Stomach (tissue), 9 donors: ENCODE data around the gene EEFSEC. TPM values are rescaled to one million over a fixed set of nuclear protein-coding genes. Genes with fewer than 3 reads are reported as not detected.

Source experiments
- DNase-seq, 2 donors: peaks; one replicate each; pipeline versions ENCODE4 v3.0.0 to v3.0.0-alpha.2; 2013 to 2019
- H3K27ac ChIP-seq, 5 donors: fragments of 200-600 bp in 4 of 5; sonication (generic) in 4 of 5; one replicate each; pipeline ENCODE4 v1.5.1; 2013 to 2019; ENCODE audit warnings: mild to moderate bottlenecking in 1 of 5, moderate library complexity in 1 of 5
- H3K27me3 ChIP-seq, 3 donors: fragments of 200-600 bp; sonication (generic); one replicate each; pipeline ENCODE4 v1.5.1; 2017 to 2019; ENCODE audit warnings: mixed run types in 1 of 3
- H3K36me3 ChIP-seq, 4 donors: fragments of 200-600 bp; sonication (generic); 1 replicate in 3 of 4; 2 replicates in 1 of 4; pipeline ENCODE4 v1.5.1; 2016 to 2019
- H3K4me1 ChIP-seq, 4 donors: fragments of 200-600 bp; sonication (generic); one replicate each; pipeline ENCODE4 v1.5.1; 2016 to 2019
- H3K4me3 ChIP-seq, 4 donors: fragments of 200-600 bp; sonication (generic) in 3 of 4; one replicate each; pipeline ENCODE4 v1.5.1; 2016 to 2019; ENCODE audit warnings: mild to moderate bottlenecking in 1 of 4
- H3K9me3 ChIP-seq, 4 donors: fragments of 200-600 bp; sonication (generic); one replicate each; pipeline ENCODE4 v1.5.1; 2016 to 2019
- EP300 ChIP-seq: sonication (generic); formaldehyde crosslinking; IDR thresholded peaks from one replicate; pipeline ENCODE4 v1.6.1; 2017; ENCODE audit warnings: antibody characterized with exemption
- POLR2A ChIP-seq, 4 donors: fragments of 450-650 bp; IDR thresholded peaks; one replicate each; pipeline ENCODE4 v1.6.1; 2016; ENCODE audit warnings: antibody characterized with exemption in 4 of 4, control low read depth in 2 of 4, mild to moderate bottlenecking in 1 of 4, moderate library complexity in 1 of 4
- POLR2AphosphoS5 ChIP-seq, 3 donors: sonication (generic); formaldehyde crosslinking; IDR thresholded peaks; one replicate each; pipeline ENCODE4 v1.6.1; 2016; ENCODE audit warnings: antibody characterized with exemption in 3 of 3
- WGBS, 5 donors: extraction: QIAGEN DNeasy Blood & Tissue Kit in 3 of 5; methylation state at CpG; one replicate each; pipeline versions ENCODE4 v1.1.5 to v1.1.7; 2013 to 2018; 5-methylcytosine and 5-hydroxymethylcytosine counted together
- intact Hi-C: fragments of 100-400 bp; cut with DNase I; formaldehyde crosslinking; loops from one replicate; pipeline ENCODE4 v1.15.1; 2023; ENCODE audit warnings: low total_unique reads
- polyA plus RNA-seq, 3 donors: library from polyadenylated mRNA; stranded (reverse); fragments of 200-250 nt; gene quantifications; one replicate each; pipeline ENCODE4 v1.2.3, GENCODE V29; 2013
- total RNA-seq, 5 donors: library from RNA; depleted of rRNA; stranded (reverse); fragments of >200 nt; gene quantifications; one replicate each; pipeline versions ENCODE4 v1.1.0 to v1.2.3, GENCODE V29; 2014 to 2016
- TF ChIP-seq, protein P1 (sequence below), 7 experiments: fragments of 450-650 bp in 4 of 7; fragments of 200-600 bp in 3 of 7; sonication (generic) in 3 of 7; IDR thresholded peaks; one replicate each; pipeline ENCODE4 v1.5.1; 2016 to 2019; ENCODE audit warnings: antibody characterized with exemption in 7 of 7, control low read depth in 2 of 7, mild to moderate bottlenecking in 1 of 7
- donor health status: healthy with polysubstance abuse.
- donor health status: Bipolar disorder and iron deficiency.
- donor health status: healthy.

Gene EEFSEC
- total and polyA plus RNA-seq, 8 donors, result 5.0 to 39.1 (median 13.2) TPM

DNA sequence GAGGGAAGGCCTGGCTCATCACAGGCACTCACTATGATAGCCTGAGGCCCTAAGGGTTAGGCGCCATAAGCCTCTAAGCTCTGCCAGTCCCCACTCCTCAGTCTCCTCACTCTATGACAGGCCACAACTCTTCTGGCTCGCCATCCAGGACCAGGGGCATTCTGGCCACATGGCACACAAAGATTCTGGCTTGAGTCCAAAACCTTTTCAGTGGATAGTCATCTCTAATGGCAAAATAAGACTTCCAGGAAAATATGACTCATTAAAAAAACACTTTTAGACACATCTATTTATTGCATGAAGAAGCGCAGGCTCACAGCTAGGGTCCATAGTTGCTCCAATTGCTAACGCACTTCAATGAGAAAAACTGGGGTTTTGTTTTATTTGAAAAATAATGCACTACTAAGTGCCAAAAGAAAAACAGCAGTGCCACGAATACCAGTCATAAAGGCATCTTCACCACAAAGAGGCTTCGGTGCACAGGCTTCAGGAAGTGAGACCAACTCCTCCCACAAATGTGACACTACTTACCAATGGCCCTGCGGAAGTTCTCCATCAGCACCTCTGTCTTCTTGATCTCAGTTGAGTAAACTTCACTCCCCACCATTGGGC, 40.8 kb upstream of the EEFSEC start:
- WGBS, 5 donors, result 71 to 88% (median 78%) methylated on average over 7 of the region's 7 CpGs
- DNase-seq, result no peak
- peak overlapping the region in 2 of 5 donors; percentile 4 to 31 for H3K27ac ChIP-seq
- H3K9me3 ChIP-seq, result no peaks in the 10 kb centered on the region
- intact Hi-C loops, result no loop called here
- peaks cover 0 to 28% (median 0%) of the 10 kb centered on the region in 4 donors for H3K4me1 ChIP-seq
- H3K4me3 ChIP-seq, result no peak overlapping the region
- H3K27me3 ChIP-seq, result no peaks in the 10 kb centered on the region
- TF ChIP-seq POLR2A (IDR thresholded peaks at IDR 0.05) (no peak), POLR2AphosphoS5 (IDR thresholded peaks at IDR 0.05) (no peak), EP300 (no peak)
- TF ChIP-seq, protein P1, sequence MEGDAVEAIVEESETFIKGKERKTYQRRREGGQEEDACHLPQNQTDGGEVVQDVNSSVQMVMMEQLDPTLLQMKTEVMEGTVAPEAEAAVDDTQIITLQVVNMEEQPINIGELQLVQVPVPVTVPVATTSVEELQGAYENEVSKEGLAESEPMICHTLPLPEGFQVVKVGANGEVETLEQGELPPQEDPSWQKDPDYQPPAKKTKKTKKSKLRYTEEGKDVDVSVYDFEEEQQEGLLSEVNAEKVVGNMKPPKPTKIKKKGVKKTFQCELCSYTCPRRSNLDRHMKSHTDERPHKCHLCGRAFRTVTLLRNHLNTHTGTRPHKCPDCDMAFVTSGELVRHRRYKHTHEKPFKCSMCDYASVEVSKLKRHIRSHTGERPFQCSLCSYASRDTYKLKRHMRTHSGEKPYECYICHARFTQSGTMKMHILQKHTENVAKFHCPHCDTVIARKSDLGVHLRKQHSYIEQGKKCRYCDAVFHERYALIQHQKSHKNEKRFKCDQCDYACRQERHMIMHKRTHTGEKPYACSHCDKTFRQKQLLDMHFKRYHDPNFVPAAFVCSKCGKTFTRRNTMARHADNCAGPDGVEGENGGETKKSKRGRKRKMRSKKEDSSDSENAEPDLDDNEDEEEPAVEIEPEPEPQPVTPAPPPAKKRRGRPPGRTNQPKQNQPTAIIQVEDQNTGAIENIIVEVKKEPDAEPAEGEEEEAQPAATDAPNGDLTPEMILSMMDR (IDR thresholded peaks at IDR 0.05), result no peak
- peaks cover 10 to 68% (median 65%) of the 10 kb centered on the region in 4 donors for H3K36me3 ChIP-seq

DNA sequence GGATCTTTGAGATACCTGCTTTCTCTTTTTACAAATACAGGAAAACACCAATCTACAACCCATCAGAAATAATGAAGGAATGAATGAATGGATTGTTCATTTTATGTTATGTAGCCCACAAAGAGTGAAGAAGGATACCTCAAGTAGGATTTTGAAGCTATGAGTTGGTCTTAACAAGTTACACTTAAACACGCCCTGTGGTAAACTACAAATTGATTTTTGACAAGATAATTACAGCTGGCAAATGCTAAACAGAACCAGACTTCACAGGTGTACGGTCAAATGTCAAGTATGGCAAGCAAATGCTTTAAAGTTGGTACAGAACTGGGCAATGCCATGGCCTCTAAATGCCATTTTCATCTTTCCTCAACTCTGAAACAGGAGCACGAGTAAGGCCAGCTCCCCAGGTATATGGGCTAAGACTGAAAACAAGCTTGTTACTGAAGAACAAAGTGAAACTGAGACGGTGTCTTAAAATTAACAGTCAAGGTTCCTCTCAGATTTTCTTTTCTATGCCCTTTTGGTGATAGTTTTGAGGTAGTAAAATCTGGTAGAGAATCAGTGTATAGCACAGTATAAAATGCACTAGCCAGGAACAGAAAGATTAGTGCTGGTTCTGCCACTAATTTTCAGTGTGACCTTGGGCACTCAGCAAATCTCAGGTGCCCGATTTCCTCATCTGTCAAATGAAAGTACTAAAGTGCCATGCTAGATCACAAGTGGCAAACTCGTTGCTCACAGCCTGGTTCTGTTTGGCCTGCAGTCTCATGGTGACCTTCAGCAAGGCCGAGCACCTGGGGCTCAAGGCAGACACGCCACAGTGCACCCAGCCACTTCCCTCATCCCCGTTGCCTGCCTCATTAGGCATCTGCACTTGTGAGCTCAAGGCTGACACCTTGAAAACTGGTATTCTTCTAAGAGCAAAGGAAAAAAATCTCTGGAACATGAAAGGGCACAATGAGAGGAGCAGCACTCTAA, 39.2 kb upstream of the EEFSEC start:
- Histone ChIP-seq H3K27ac (no peak overlapping the region), H3K4me3 (no peak overlapping the region), H3K36me3 (peaks cover 6 to 70% (median 68%) of the 10 kb centered on the region in 4 donors), H3K9me3 (no peaks in the 10 kb centered on the region), H3K4me1 (peaks cover 0 to 21% (median 0%) of the 10 kb centered on the region in 4 donors), H3K27me3 (no peaks in the 10 kb centered on the region)
- no peak for DNase-seq
- TF ChIP-seq POLR2A (IDR thresholded peaks at IDR 0.05) (no peak), EP300 (no peak), POLR2AphosphoS5 (IDR thresholded peaks at IDR 0.05) (no peak)
- TF ChIP-seq, protein P1 (IDR thresholded peaks at IDR 0.05), result no peak
- WGBS, 5 donors, result 67 to 82% (median 79%) methylated on average over 9 of the region's 9 CpGs
- intact Hi-C loops, result no loop called here

DNA sequence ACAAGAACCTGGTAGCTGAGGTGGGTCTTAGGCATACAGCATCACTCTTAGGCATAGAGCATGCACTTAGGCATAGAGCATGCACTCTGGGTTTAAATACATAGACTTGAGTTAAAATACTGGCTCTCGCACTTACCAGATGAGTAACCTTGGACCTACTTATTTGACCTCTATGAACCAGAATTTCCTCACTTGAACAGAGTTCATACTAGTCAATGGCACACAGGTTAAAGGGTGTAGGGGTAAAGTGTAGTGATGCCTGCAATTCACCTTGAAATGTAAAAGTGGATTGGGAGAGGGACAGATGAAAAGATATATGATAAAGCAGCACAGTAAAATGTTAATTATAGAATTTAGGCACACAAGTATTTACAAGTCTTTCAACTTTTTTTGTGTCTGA, 31.3 kb upstream of the EEFSEC start:
- peaks cover 0 to 19% (median 14%) of the 10 kb centered on the region in 4 donors for H3K36me3 ChIP-seq
- H3K27ac ChIP-seq, result no peak overlapping the region
- TF ChIP-seq POLR2A (IDR thresholded peaks at IDR 0.05), result no peak
- TF ChIP-seq, protein P1 (IDR thresholded peaks at IDR 0.05), result no peak
- no peak for TF ChIP-seq EP300
- no peak for TF ChIP-seq POLR2AphosphoS5 (IDR thresholded peaks at IDR 0.05)
- intact Hi-C loops, result no loop called here
- no peaks in the 10 kb centered on the region for H3K27me3 ChIP-seq
- H3K4me1 ChIP-seq, result peaks cover 10 to 23% (median 17%) of the 10 kb centered on the region in 4 donors
- no peak for DNase-seq
- H3K9me3 ChIP-seq, result no peaks in the 10 kb centered on the region
- WGBS, 5 donors, result 85 to 100% (median 97%) methylated on average over 1 of the region's 1 CpG
- no peak overlapping the region for H3K4me3 ChIP-seq

DNA sequence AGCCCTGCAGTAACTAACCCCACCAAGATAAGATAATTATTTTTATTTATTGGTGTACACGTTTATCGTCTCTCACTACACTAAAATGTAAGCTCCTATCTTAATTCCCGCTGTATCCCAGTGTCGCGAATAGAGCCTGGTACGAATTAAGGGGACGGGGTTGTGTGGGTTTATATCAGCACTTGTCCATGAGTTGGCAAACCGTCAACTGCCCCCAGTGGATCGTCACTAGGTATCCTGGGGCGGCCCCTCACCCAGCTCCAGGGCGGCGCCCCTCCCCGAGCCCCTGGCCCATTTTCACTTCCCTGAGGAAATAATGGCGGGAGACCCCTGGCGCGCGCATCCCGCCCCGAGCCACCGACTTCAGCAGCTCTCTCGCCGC, 30.1 kb upstream of the EEFSEC start:
- TF ChIP-seq POLR2A (IDR thresholded peaks at IDR 0.05) (no peak), POLR2AphosphoS5 (IDR thresholded peaks at IDR 0.05) (no peak), EP300 (no peak)
- TF ChIP-seq, protein P1 (IDR thresholded peaks at IDR 0.05), result no peak
- peak overlapping the region; percentile 17 to 83 (median 77) for H3K27ac ChIP-seq

More for the DNA sequence above, 30.1 kb upstream of the EEFSEC start:
- peak overlapping the region; percentile 92 to 97 (median 92) for H3K4me3 ChIP-seq
- no peaks in the 10 kb centered on the region for H3K9me3 ChIP-seq
- H3K36me3 ChIP-seq, result peaks cover 0 to 9% (median 6%) of the 10 kb centered on the region in 4 donors
- intact Hi-C loops, result no loop called here
- peaks cover 10 to 23% (median 17%) of the 10 kb centered on the region in 4 donors for H3K4me1 ChIP-seq
- no peak for DNase-seq
- 0 to 2% (median 1%) methylated on average over 13 to 22 of the region's 22 CpGs for WGBS, 5 donors
- H3K27me3 ChIP-seq, result no peaks in the 10 kb centered on the region
